GM12878 (cell line): ENCODE measurements around the gene PREX1. TPM values are rescaled to one million over a fixed set of nuclear protein-coding genes. Genes with fewer than 3 reads are reported as not detected.

Experiments used
- ATAC-seq: fragments of 200-7000 bp; cut with Tn5 transposase; 3 replicates; pipeline ENCODE4 v1.9.1; 2020; ENCODE audit warnings: mild to moderate bottlenecking, moderate library complexity
- BruUV-seq: library from RNA; stranded (reverse); fragments of 400-500 nt; replicated peaks from 2 replicates; lab custom pipeline; 2021; lab: Mats Ljungman, UMichigan
- CTCF ChIA-PET: fragments of 300-600 bp; sonication (Branson Sonifier 250); formaldehyde crosslinking; extraction: SDS; loops from one replicate; lab custom pipeline; 2021; ENCODE audit warnings: inconsistent platforms; lab: Yijun Ruan, JAX
- POLR2A ChIA-PET: fragments of 350-600 bp; formaldehyde crosslinking; extraction: SDS; loops from one replicate; lab custom pipeline; 2021; ENCODE audit warnings: inconsistent platforms; lab: Charles Lee
- RAD21 ChIA-PET: fragments of 300-600 bp; sonication (Branson Sonifier 250); formaldehyde crosslinking; loops from one replicate; lab custom pipeline; 2023; ENCODE audit warnings: antibody characterized with exemption; ENCODE audit not compliant: unreplicated experiment; lab: Charles Lee
- SMC1A ChIA-PET: fragments of 300-600 bp; sonication (Branson Sonifier 250); formaldehyde crosslinking; loops from one replicate; lab custom pipeline; 2023; ENCODE audit not compliant: unreplicated experiment, uncharacterized antibody; lab: Charles Lee
- DNase-seq: peaks from one replicate; pipeline ENCODE4 v3.0.0-alpha.2; 2011; ENCODE audit warnings: low read depth, low spot score
- FAIRE-seq: peaks from 3 replicates; lab custom pipeline; 2011; peaks lifted over from hg19 to GRCh38; lab: Jason Lieb, UNC
- H2AFZ ChIP-seq: 2 replicates; pipeline ENCODE4 v1.6.0; 2011; ENCODE audit warnings: low read depth, low read length, control low read depth; ENCODE audit not compliant: control insufficient read depth
- H3K27ac ChIP-seq: 2 replicates; pipeline ENCODE4 v1.5.1; 2011; ENCODE audit warnings: control low read depth; ENCODE audit not compliant: control insufficient read depth, insufficient read depth
- H3K27me3 ChIP-seq, 2 experiments: replicated peaks in 1 of 2; 2 replicates each; pipeline versions ENCODE4 v1.6.0 to v1.6.1; 2011; ENCODE audit warnings: low read length in 1 of 2; ENCODE audit not compliant: control insufficient read depth in 2 of 2, insufficient read depth in 2 of 2
- H3K36me3 ChIP-seq, 2 experiments: 2 replicates each; pipeline ENCODE4 v1.5.1; 2011; ENCODE audit warnings: low read length in 1 of 2; ENCODE audit not compliant: control insufficient read depth in 2 of 2, insufficient read depth in 2 of 2
- H3K4me1 ChIP-seq: 2 replicates; pipeline ENCODE4 v1.6.1; 2011; ENCODE audit warnings: mild to moderate bottlenecking, low read length, moderate library complexity, mixed read lengths; ENCODE audit not compliant: control insufficient read depth, insufficient read depth
- H3K4me2 ChIP-seq: 2 replicates; pipeline ENCODE4 v1.6.0; 2011; ENCODE audit warnings: control low read depth; ENCODE audit not compliant: control insufficient read depth, insufficient read depth
- H3K4me3 ChIP-seq: fragments of 200-600 bp; sonication (generic); 2 replicates; pipeline ENCODE4 v1.5.1; 2016
- H3K79me2 ChIP-seq: 2 replicates; pipeline ENCODE4 v1.6.0; 2011; ENCODE audit warnings: low read length; ENCODE audit not compliant: control insufficient read depth, insufficient read depth
- H3K9ac ChIP-seq: 2 replicates; pipeline ENCODE4 v1.8.0; 2011; ENCODE audit warnings: low read length, control low read depth, mixed read lengths; ENCODE audit not compliant: control insufficient read depth, insufficient read depth
- H3K9me3 ChIP-seq: replicated peaks from 3 replicates; pipeline ENCODE4 v1.5.1; 2011; ENCODE audit warnings: mild to moderate bottlenecking, low read length; ENCODE audit not compliant: control insufficient read depth, insufficient read depth
- H4K20me1 ChIP-seq: 2 replicates; pipeline ENCODE4 v1.6.0; 2011; ENCODE audit not compliant: control insufficient read depth, insufficient read depth
- JUNB ChIP-seq: IDR thresholded peaks from 2 replicates; pipeline ENCODE4 v1.6.1; 2016; ENCODE audit warnings: antibody characterized with exemption, mild to moderate bottlenecking
- JUND ChIP-seq: IDR thresholded peaks from 2 replicates; pipeline ENCODE4 v1.6.1; 2012; ENCODE audit warnings: low read depth, mild to moderate bottlenecking, low read length, improper control_type of control experiment, moderate library complexity
- MXI1 ChIP-seq: fragments of 150-350 bp; IDR thresholded peaks from 2 replicates; pipeline ENCODE4 v1.6.1; 2011; ENCODE audit warnings: low read depth, mild to moderate bottlenecking, inconsistent platforms, low read length, improper control_type of control experiment
- NFYB ChIP-seq: IDR thresholded peaks from 2 replicates; pipeline ENCODE4 v1.6.1; 2011; ENCODE audit warnings: low read depth, mild to moderate bottlenecking, low read length, improper control_type of control experiment, moderate library complexity; ENCODE audit not compliant: insufficient read depth
- PBX3 ChIP-seq: IDR thresholded peaks from 2 replicates; pipeline ENCODE4 v1.6.1; 2011; ENCODE audit warnings: mild to moderate bottlenecking, low read depth, low read length, moderate library complexity; ENCODE audit not compliant: insufficient replicate concordance
- POLR2A ChIP-seq: IDR thresholded peaks from 2 replicates; pipeline ENCODE4 v1.6.1; 2011; ENCODE audit warnings: low read depth, mild to moderate bottlenecking, low read length
- POLR2AphosphoS2 ChIP-seq: IDR thresholded peaks from 2 replicates; pipeline ENCODE4 v1.6.1; 2011; ENCODE audit warnings: low read depth, mild to moderate bottlenecking, low read length, improper control_type of control experiment, moderate library complexity
- PRDM15 ChIP-seq: fragments of 450-650 bp; formaldehyde crosslinking; IDR thresholded peaks from 2 replicates; pipeline ENCODE4 v1.4.0; 2020; ENCODE audit warnings: mild to moderate bottlenecking, moderate library complexity
- SREBF1 ChIP-seq: IDR thresholded peaks from 2 replicates; pipeline ENCODE4 v1.6.1; 2012; ENCODE audit warnings: mild to moderate bottlenecking, low read length
- ZNF622 ChIP-seq: fragments of 450-650 bp; IDR thresholded peaks from 2 replicates; pipeline ENCODE4 v1.6.1; 2017; ENCODE audit warnings: mild to moderate bottlenecking, inconsistent platforms
- ZSCAN29 ChIP-seq: fragments of 450-650 bp; IDR thresholded peaks from 2 replicates; pipeline ENCODE4 v1.6.1; 2017; ENCODE audit warnings: mild to moderate bottlenecking, moderate library complexity
- WGBS: methylation state at CpG from one replicate; pipeline ENCODE4 v1.1.6; 2016; ENCODE audit warnings: low lambda C conversion rate; ENCODE audit not compliant: insufficient replicate concordance, insufficient coverage; ENCODE audit errors: missing lambda C conversion rate; 5-methylcytosine and 5-hydroxymethylcytosine counted together
- in situ Hi-C: fragments of 300-500 bp; cut with MboI; formaldehyde crosslinking; loops from 9 replicates; pipeline ENCODE4 v1.14.3; 2018; ENCODE audit warnings: mixed read lengths
- intact Hi-C: fragments of 100-400 bp; cut with micrococcal nuclease; formaldehyde crosslinking; loops from one replicate; pipeline ENCODE4 v1.14.2; 2022; ENCODE audit not compliant: unreplicated experiment
- polyA plus RNA-seq, 11 experiments: library from polyadenylated mRNA; depleted of rRNA in 4 of 11; unstranded in 6 of 11; stranded (reverse) in 5 of 11; fragments of >200 nt; fragmentation: Nextera tagmentation in 4 of 11; fragmentation: Illumina TruSeq in 1 of 11; extraction: Ambion mirVana in 4 of 11; extraction: Trizol in 1 of 11; gene quantifications; 1 replicate in 1 of 11; 2 replicates in 10 of 11; pipeline versions ENCODE4 v1.2.1 to v1.2.3, GENCODE V29; 2011 to 2016; ENCODE audit warnings: inconsistent platforms in 2 of 11, missing spikeins in 2 of 11, low read depth in 1 of 11
- total RNA-seq, 4 experiments: library from RNA; depleted of rRNA in 3 of 4; stranded (reverse); fragments of >200 nt in 3 of 4; fragmentation: Illumina TruSeq in 1 of 4; extraction: Trizol in 1 of 4; gene quantifications; 2 replicates each; pipeline versions ENCODE4 v1.2.1 to v1.2.3, GENCODE V29; 2013 to 2021

Gene PREX1
- total and polyA plus RNA-seq, 10 of the 15 experiments (the other 5 are each of a cell fraction or from before 2014, with no cell fraction given), result 2.6 to 114 (median 38.9) TPM

GRCh38 chr20:48837014-48837413, 9.2 kb upstream of the PREX1 start:
- BruUV-seq, result no TSS peak
- TF ChIP-seq JUND, result no peak
- TF ChIP-seq ZNF622, result no peak
- no peak for FAIRE-seq
- Histone ChIP-seq H3K4me1 (peaks cover 22% of the 10 kb centered on the region), H3K27me3 (no peaks in the 10 kb centered on the region), H3K27ac (no peak overlapping the region), H3K36me3 (no peaks in the 10 kb centered on the region), H3K4me2 (no peak overlapping the region), H3K79me2 (no peaks in the 10 kb centered on the region), H3K9ac (no peak overlapping the region), H4K20me1 (no peaks in the 10 kb centered on the region), H2AFZ (no peak overlapping the region), H3K9me3 (no peaks in the 10 kb centered on the region), H3K4me3 (no peak overlapping the region)
- WGBS, result 96% methylated on average over 3 of the region's 3 CpGs
- in situ Hi-C loops (no loop called here), intact Hi-C loops (no loop called here)
- CTCF ChIA-PET, result interaction anchor here (0.5 to 1.0 kb wide), 2 partner anchors 8 to 67 kb away, joined by 3 read pairs; no protein-coding TSS in a partner anchor
- RAD21 ChIA-PET, result no interaction called here
- DNase-seq, result no peak
- ATAC-seq, result no peak
- POLR2A ChIA-PET, result no interaction called here
- SMC1A ChIA-PET, result no interaction called here

GRCh38 chr20:48835390-48835789, 7.6 kb upstream of the PREX1 start:
- Histone ChIP-seq H3K27ac (no peak overlapping the region), H3K4me1 (peaks cover 30% of the 10 kb centered on the region), H4K20me1 (no peaks in the 10 kb centered on the region), H3K4me2 (no peak overlapping the region), H3K4me3 (no peak overlapping the region), H3K36me3 (no peaks in the 10 kb centered on the region), H3K9ac (no peak overlapping the region), H3K79me2 (no peaks in the 10 kb centered on the region), H3K9me3 (no peaks in the 10 kb centered on the region), H3K27me3 (no peaks in the 10 kb centered on the region), H2AFZ (no peak overlapping the region)
- no TSS peak for BruUV-seq
- DNase-seq (no peak), FAIRE-seq (no peak), ATAC-seq (no peak)
- in situ Hi-C loops (no loop called here), intact Hi-C loops (no loop called here)
- WGBS, result 88% methylated on average over 2 of the region's 2 CpGs
- CTCF ChIA-PET, result no interaction called here
- RAD21 ChIA-PET, result no interaction called here
- SMC1A ChIA-PET, result no interaction called here
- POLR2A ChIA-PET, result interaction anchor here (0.8 kb wide), 1 partner anchor 307 kb away, joined by 3 read pairs; no protein-coding TSS in a partner anchor
- TF ChIP-seq JUNB, result no peak
- TF ChIP-seq POLR2AphosphoS2, result no peak
- no peak for TF ChIP-seq PBX3
- TF ChIP-seq SREBF1, result no peak
- no peak for TF ChIP-seq PRDM15 (CRISPR knock-in tag)
- TF ChIP-seq NFYB, result no peak
- no peak for TF ChIP-seq ZSCAN29
- TF ChIP-seq POLR2A, result no peak
- TF ChIP-seq MXI1, result no peak
